K562 (cell line): ENCODE data around the gene SNRNP70. TPM values are rescaled to one million over a fixed set of nuclear protein-coding genes. Genes with fewer than 3 reads are reported as not detected.

Source experiments
- ATF6 ChIP-seq: sonication (generic); formaldehyde crosslinking; IDR thresholded peaks from 2 replicates; pipeline ENCODE4 v1.4.0; 2020; ENCODE audit warnings: mild to moderate bottlenecking, missing genetic modification reagents
- E2F6 ChIP-seq, 2 experiments: IDR thresholded peaks; 2 replicates each; pipeline ENCODE4 v1.6.1; 2011; ENCODE audit warnings: borderline replicate concordance in 1 of 2, control low read depth in 1 of 2, low read depth in 1 of 2, low read length in 1 of 2, mild to moderate bottlenecking in 1 of 2, mixed read lengths in 1 of 2, moderate library complexity in 1 of 2; ENCODE audit not compliant: insufficient read depth in 1 of 2, insufficient read length in 1 of 2, poor library complexity in 1 of 2, severe bottlenecking in 1 of 2; ENCODE audit errors: extremely low read depth in 1 of 2
- ELF4 ChIP-seq: fragments of 450-650 bp; formaldehyde crosslinking; IDR thresholded peaks from 2 replicates; pipeline ENCODE4 v1.4.0; 2022; ENCODE audit warnings: missing genetic modification characterization
- ERF ChIP-seq: fragments of 450-650 bp; formaldehyde crosslinking; IDR thresholded peaks from 2 replicates; pipeline ENCODE4 v1.4.0; 2020; ENCODE audit warnings: mild to moderate bottlenecking, mixed read lengths
- ETS1 ChIP-seq: conservative IDR thresholded peaks from 2 replicates; pipeline ENCODE4 v1.6.1; 2011; ENCODE audit warnings: low read depth, mild to moderate bottlenecking, low read length; ENCODE audit not compliant: control insufficient read depth
- ETS2 ChIP-seq: IDR thresholded peaks from 2 replicates; pipeline ENCODE4 v1.6.1; 2016; ENCODE audit warnings: borderline replicate concordance, missing genetic modification characterization, mild to moderate bottlenecking, moderate library complexity, missing compliant biosample characterization; ENCODE audit not compliant: poor library complexity, severe bottlenecking
- FOXO4 ChIP-seq: fragments of 450-650 bp; formaldehyde crosslinking; IDR thresholded peaks from 2 replicates; pipeline ENCODE4 v1.4.0; 2020; ENCODE audit warnings: mild to moderate bottlenecking, moderate library complexity
- KDM5B ChIP-seq: fragments of 200-600 bp; sonication (generic); IDR thresholded peaks from 2 replicates; pipeline ENCODE4 v1.6.1; 2012; ENCODE audit warnings: low read depth, mild to moderate bottlenecking, moderate library complexity, low read length, control low read depth, inconsistent platforms; ENCODE audit not compliant: insufficient replicate concordance
- MITF ChIP-seq: IDR thresholded peaks from 2 replicates; pipeline ENCODE4 v1.6.1; 2014; ENCODE audit warnings: antibody characterized with exemption
- MTA3 ChIP-seq: fragments of 450-650 bp; formaldehyde crosslinking; IDR thresholded peaks from 2 replicates; pipeline ENCODE4 v1.6.1; 2017; ENCODE audit warnings: mild to moderate bottlenecking, borderline replicate concordance
- POLR2B ChIP-seq: fragments of 450-650 bp; IDR thresholded peaks from 2 replicates; pipeline ENCODE4 v1.6.1; 2018; ENCODE audit warnings: low read depth; ENCODE audit not compliant: partially characterized antibody
- POLR2G ChIP-seq: fragments of 200-400 bp; formaldehyde crosslinking; IDR thresholded peaks from 2 replicates; pipeline ENCODE4 v1.6.1; 2017; ENCODE audit warnings: low read depth, mild to moderate bottlenecking, antibody characterized with exemption, low read length, moderate library complexity
- POLR3G ChIP-seq: IDR thresholded peaks from 2 replicates; pipeline ENCODE4 v1.6.1; 2011; ENCODE audit not compliant: insufficient read length, insufficient replicate concordance; ENCODE audit errors: extremely low read depth
- TSC22D4 ChIP-seq: fragments of 450-650 bp; IDR thresholded peaks from 2 replicates; pipeline ENCODE4 v1.6.1; 2016; ENCODE audit warnings: missing genetic modification characterization, missing biosample characterization, control low read depth
- ZNF232 ChIP-seq: sonication (generic); formaldehyde crosslinking; IDR thresholded peaks from 2 replicates; pipeline ENCODE4 v1.8.0; 2022; ENCODE audit warnings: mild to moderate bottlenecking, missing genetic modification reagents
- ZNF253 ChIP-seq: fragments of 250-450 bp; sonication (Bioruptor Pico); conservative IDR thresholded peaks from 2 replicates; pipeline ENCODE4 v1.6.1; 2021; ENCODE audit warnings: mild to moderate bottlenecking
- ZSCAN32 ChIP-seq: fragments of 450-650 bp; formaldehyde crosslinking; IDR thresholded peaks from 2 replicates; pipeline ENCODE4 v1.4.0; 2020; ENCODE audit warnings: mild to moderate bottlenecking, moderate library complexity
- polyA plus RNA-seq, 8 experiments: library from polyadenylated mRNA; depleted of rRNA in 4 of 8; stranded (reverse) in 5 of 8; unstranded in 3 of 8; fragments of >200 nt; fragmentation: Nextera tagmentation in 2 of 8; fragmentation: Illumina TruSeq in 1 of 8; extraction: Ambion mirVana in 2 of 8; extraction: Trizol in 1 of 8; gene quantifications; 2 replicates each; pipeline versions ENCODE4 v1.2.1 to v1.2.3, GENCODE V29; 2011 to 2014; ENCODE audit warnings: inconsistent platforms in 1 of 8, missing spikeins in 1 of 8
- total RNA-seq, 7 experiments: library from RNA; depleted of rRNA in 6 of 7; stranded (reverse); fragments of >200 nt in 6 of 7; fragmentation: Illumina TruSeq in 2 of 7; extraction: Trizol in 2 of 7; gene quantifications; 2 replicates each; pipeline versions ENCODE4 v1.2.1 to v1.2.3, GENCODE V29; 2011 to 2021; ENCODE audit warnings: low replicate concordance in 1 of 7

Gene SNRNP70
- total and polyA plus RNA-seq, 9 of the 15 experiments (the other 6 are each of a cell fraction or from before 2014, with no cell fraction given) = 2.8 to 496 (median 136) TPM

- TF ChIP-seq MTA3 (no peak; the same call in 1 of the 2 replicates), ETS2 (tag) (no peak), FOXO4 (CRISPR knock-in tag) (no peak), E2F6 (IDR thresholded peaks at IDR 0.05; ENCODE audit: borderline replicate concordance in 1 of 2, extremely low read depth in 1 of 2, insufficient read depth in 1 of 2, insufficient read length in 1 of 2, low read depth in 1 of 2, low read length in 1 of 2, poor library complexity in 1 of 2, severe bottlenecking in 1 of 2) (peak in 1 of 2 experiments; percentile 74), ETS1 (0 out of 2 replicates have a peak, but pooled peaks have one; percentile 28), POLR3G (no peak), MITF (no peak), TSC22D4 (no peak), ZNF253 (CRISPR knock-in tag) (no peak), ZSCAN32 (CRISPR knock-in tag) (no peak), ZNF232 (CRISPR knock-in tag) (peak; percentile 69; the same call in 1 of the 2 replicates), ERF (0 out of 2 replicates have a peak, but pooled peaks have one; percentile 20), POLR2G (peak; percentile 79), KDM5B (peak; percentile 72), POLR2B (peak; percentile 23), ELF4 (CRISPR knock-in tag) (no peak), ATF6 (CRISPR knock-in tag) (no peak)
Measured at GRCh38 chr19:49129238-49129583, 44.0 kb downstream of the SNRNP70 start (continued).
